RPMI7951 (cell line): ENCODE results near the gene AUH. TPM values are rescaled to one million over a fixed set of nuclear protein-coding genes. Genes with fewer than 3 reads are reported as not detected.

Source experiments
- DNase-seq: peaks from one replicate; pipeline ENCODE4 v3.0.0-alpha.2; 2012; ENCODE audit warnings: low read depth
- total RNA-seq: library from RNA; depleted of rRNA; stranded (reverse); fragments of >200 nt; shearing (Covaris generic); gene quantifications from 2 replicates; pipeline ENCODE4 v1.2.3, GENCODE V29; 2014; rRNA removed

AUH gene
- total RNA-seq, 1 experiment from 2014 or later: 14.8 TPM

DNA sequence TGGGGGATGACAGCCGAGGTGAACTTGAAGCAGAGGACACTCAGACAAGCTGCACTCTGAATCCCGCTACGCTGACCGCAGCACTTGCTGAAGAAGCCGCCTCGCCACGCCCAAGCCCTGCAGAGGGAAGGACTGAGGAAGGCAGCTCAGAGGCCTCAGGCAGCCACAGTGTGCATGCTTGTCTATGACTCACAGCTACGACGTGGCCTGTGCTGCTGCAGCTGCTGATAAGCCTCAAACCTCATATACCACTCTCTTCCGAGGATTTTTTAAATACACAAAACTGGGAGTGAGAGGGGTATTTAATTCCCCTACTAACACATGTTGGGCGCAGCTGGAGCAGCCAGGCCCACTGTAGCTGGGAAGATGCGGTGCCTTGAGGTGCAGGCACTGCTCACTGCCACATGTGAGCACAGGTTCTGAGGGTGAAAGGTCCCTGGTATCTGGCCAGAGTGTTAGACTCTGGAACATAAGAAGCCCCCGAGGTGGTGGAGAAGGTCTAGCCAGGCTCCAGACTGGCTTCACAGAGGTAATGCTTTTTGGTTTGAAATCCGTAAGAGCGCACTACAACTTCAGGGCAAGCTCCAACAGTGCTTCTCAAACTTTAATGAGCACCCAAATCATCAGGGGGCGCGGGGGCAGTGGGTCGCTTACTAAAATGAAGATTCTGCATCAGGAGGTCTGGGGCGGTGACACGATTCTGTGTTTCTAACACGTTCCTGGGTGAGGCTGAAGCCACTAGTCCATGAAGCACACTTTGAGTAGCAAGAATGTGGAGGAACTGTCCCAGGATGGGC lies 196.8 kb downstream of the AUH start:
- peak; percentile 99 for DNase-seq

Other genes with a start within 250 kb of the AUH start
- gene NFIL3, start 61.9 kb upstream of the AUH start, total RNA-seq: 11.9 and 12.0 TPM in 2 replicates